Ovary (tissue), 9 donors: Measurements from ENCODE around the gene BPIFB4. TPM values are rescaled to one million over a fixed set of nuclear protein-coding genes. Genes with fewer than 3 reads are reported as not detected.

Experiments used
- DNase-seq, 5 donors: peaks; one replicate each; pipeline ENCODE4 v3.0.0-alpha.2; 2019 to 2020
- H3K27ac ChIP-seq, 2 donors: fragments of 200-600 bp; one replicate each; pipeline versions ENCODE4 v1.5.1 to v1.8.0; 2019 to 2022
- H3K27me3 ChIP-seq: fragments of 200-600 bp; one replicate; pipeline ENCODE4 v1.8.0; 2022
- H3K36me3 ChIP-seq: fragments of 200-600 bp; sonication (generic); one replicate; pipeline ENCODE4 v1.5.1; 2019
- H3K4me1 ChIP-seq: one replicate; pipeline ENCODE4 v1.8.1; 2013; ENCODE audit warnings: mild to moderate bottlenecking, moderate library complexity; ENCODE audit not compliant: insufficient read depth
- H3K4me3 ChIP-seq: fragments of 200-600 bp; sonication (generic); one replicate; pipeline ENCODE4 v1.5.1; 2017
- H3K9me3 ChIP-seq, 2 donors: fragments of 200-600 bp in 1 of 2; sonication (generic) in 1 of 2; one replicate each; pipeline versions ENCODE4 v1.5.1 to v1.8.1; 2013 to 2019; ENCODE audit warnings: mild to moderate bottlenecking in 1 of 2, moderate library complexity in 1 of 2
- CTCF ChIP-seq, 3 donors: fragments of 450-650 bp in 2 of 3; fragments of 200-600 bp in 1 of 3; IDR thresholded peaks; one replicate each; pipeline versions ENCODE4 v1.5.1 to v1.8.0; 2016 to 2022; ENCODE audit warnings: antibody characterized with exemption in 3 of 3, mild to moderate bottlenecking in 1 of 3
- EP300 ChIP-seq: sonication (generic); formaldehyde crosslinking; IDR thresholded peaks from one replicate; pipeline ENCODE4 v1.6.1; 2017; ENCODE audit warnings: antibody characterized with exemption
- POLR2A ChIP-seq: fragments of 450-650 bp; IDR thresholded peaks from one replicate; pipeline ENCODE4 v1.6.1; 2017; ENCODE audit warnings: antibody characterized with exemption, mild to moderate bottlenecking, moderate library complexity
- WGBS, 3 donors: extraction: QIAGEN DNeasy Blood & Tissue Kit in 1 of 3; methylation state at CpG; one replicate each; pipeline versions ENCODE4 v1.1.5 to v1.1.7; 2013 to 2017; 5-methylcytosine and 5-hydroxymethylcytosine counted together
- intact Hi-C, 4 donors: fragments of 100-400 bp; cut with DNase I; formaldehyde crosslinking; loops; one replicate each; pipeline versions ENCODE4 v1.11.0 to v1.15.1; 2022 to 2023
- polyA plus RNA-seq, 2 donors: library from polyadenylated mRNA; stranded (reverse); fragments of 200-250 nt in 1 of 2; fragments of 350-450 nt in 1 of 2; fragmentation: Illumina TruSeq in 1 of 2; extraction: RNeasy Lipid Tissue Mini Kit (QIAGEN cat#74804) in 1 of 2; gene quantifications; one replicate each; pipeline ENCODE4 v1.2.3, GENCODE V29; 2013 to 2014
- total RNA-seq, 7 donors: library from RNA; depleted of rRNA in 2 of 7; stranded (reverse); fragments of >200 nt in 2 of 7; fragmentation: NEBNext Ultra II Directional in 3 of 7; extraction: Animal tissue kit (Norgen Biotek cat#: 25700) in 3 of 7; gene quantifications; one replicate each; pipeline versions ENCODE4 v1.1.0 to v1.2.4, GENCODE V29; 2016 to 2023
- donor health status: DM: no; HTN: no; CAD: no; lungs with moderate emphysema.
- donor health status: DM: no; HTN: no; CAD: no.
- donor health status: Bipolar disorder and iron deficiency.
- donor health status: DM: yes; HTN: yes; CAD: no.
- donor health status: DM: no; HTN: no; CAD: no.
- donor health status: DM: yes; HTN: yes; CAD: no.

The BPIFB4 gene
- total and polyA plus RNA-seq, 9 donors, result not detected

- Histone ChIP-seq H3K36me3 (no peaks in the 10 kb centered on the region), H3K27me3 (no peaks in the 10 kb centered on the region), H3K9me3 (no peaks in the 10 kb centered on the region), H3K4me1 (no peaks in the 10 kb centered on the region), H3K27ac (no peak overlapping the region), H3K4me3 (no peak overlapping the region)
- TF ChIP-seq EP300 (no peak), POLR2A (no peak), CTCF (IDR thresholded peaks at IDR 0.05) (no peak)
- WGBS, 3 donors, result 81 to 89% (median 84%) methylated on average over 7 of the region's 7 CpGs
- no peak for DNase-seq
- intact Hi-C loops, result no loop called here
These were observed 2.1 kb downstream of the BPIFB4 start for GRCh38 chr20:33081411-33082154.

- Histone ChIP-seq H3K36me3 (no peaks in the 10 kb centered on the region), H3K4me3 (no peak overlapping the region), H3K27ac (no peak overlapping the region), H3K9me3 (no peaks in the 10 kb centered on the region), H3K4me1 (no peaks in the 10 kb centered on the region), H3K27me3 (no peaks in the 10 kb centered on the region)
- intact Hi-C loops, result no loop called here
- TF ChIP-seq POLR2A (no peak), CTCF (IDR thresholded peaks at IDR 0.05) (no peak), EP300 (no peak)
- WGBS, 3 donors, result 35 to 43% (median 41%) methylated on average over 6 of the region's 6 CpGs
- DNase-seq, result no peak
These were observed 3.1 kb downstream of the BPIFB4 start for GRCh38 chr20:33082546-33082945.

- no peak overlapping the region for H3K4me3 ChIP-seq
- H3K9me3 ChIP-seq, result no peaks in the 10 kb centered on the region
- H3K27ac ChIP-seq, result no peak overlapping the region
- no peak for TF ChIP-seq POLR2A
- no peaks in the 10 kb centered on the region for H3K27me3 ChIP-seq
- H3K4me1 ChIP-seq, result no peaks in the 10 kb centered on the region
- no peaks in the 10 kb centered on the region for H3K36me3 ChIP-seq
- no peak for DNase-seq
- WGBS, 3 donors, result 83 to 89% (median 88%) methylated on average over 20 of the region's 20 CpGs
- intact Hi-C loops, result no loop called here
These were observed 4.3 kb downstream of the BPIFB4 start for GRCh38 chr20:33083544-33084340.

GRCh38 chr20:33084722-33085121 lies 5.3 kb downstream of the BPIFB4 start:
- Histone ChIP-seq H3K9me3 (no peaks in the 10 kb centered on the region), H3K4me3 (no peak overlapping the region), H3K27ac (no peak overlapping the region), H3K27me3 (no peaks in the 10 kb centered on the region), H3K4me1 (no peaks in the 10 kb centered on the region), H3K36me3 (no peaks in the 10 kb centered on the region)
- 79 to 84% (median 79%) methylated on average over 12 to 15 of the region's 15 CpGs for WGBS, 3 donors
- intact Hi-C loops, result no loop called here
- no peak for TF ChIP-seq CTCF (IDR thresholded peaks at IDR 0.05)
- TF ChIP-seq POLR2A, result no peak
- no peak for TF ChIP-seq EP300
- no peak for DNase-seq
